MM.1S (cell line): ENCODE measurements around the gene THBS3.

Source experiments
- EZH2 ChIP-seq: fragments of 300-600 bp; sonication (generic); optimal IDR thresholded peaks from 2 replicates; pipeline ENCODE3; 2017; ENCODE audit warnings: low read depth, mild to moderate bottlenecking, antibody characterized with exemption, low read length, mixed read lengths
- EZH2phosphoT487 ChIP-seq: fragments of 300-600 bp; sonication (generic); IDR thresholded peaks from 2 replicates; pipeline ENCODE4 v1.6.1; 2018; ENCODE audit warnings: antibody characterized with exemption, low read length
- TF ChIP-seq, protein P1 (sequence below): fragments of 300-600 bp; sonication (generic); IDR thresholded peaks from 2 replicates; pipeline ENCODE4 v1.5.1; 2016; ENCODE audit warnings: antibody characterized with exemption, low read length, mixed read lengths

DNA sequence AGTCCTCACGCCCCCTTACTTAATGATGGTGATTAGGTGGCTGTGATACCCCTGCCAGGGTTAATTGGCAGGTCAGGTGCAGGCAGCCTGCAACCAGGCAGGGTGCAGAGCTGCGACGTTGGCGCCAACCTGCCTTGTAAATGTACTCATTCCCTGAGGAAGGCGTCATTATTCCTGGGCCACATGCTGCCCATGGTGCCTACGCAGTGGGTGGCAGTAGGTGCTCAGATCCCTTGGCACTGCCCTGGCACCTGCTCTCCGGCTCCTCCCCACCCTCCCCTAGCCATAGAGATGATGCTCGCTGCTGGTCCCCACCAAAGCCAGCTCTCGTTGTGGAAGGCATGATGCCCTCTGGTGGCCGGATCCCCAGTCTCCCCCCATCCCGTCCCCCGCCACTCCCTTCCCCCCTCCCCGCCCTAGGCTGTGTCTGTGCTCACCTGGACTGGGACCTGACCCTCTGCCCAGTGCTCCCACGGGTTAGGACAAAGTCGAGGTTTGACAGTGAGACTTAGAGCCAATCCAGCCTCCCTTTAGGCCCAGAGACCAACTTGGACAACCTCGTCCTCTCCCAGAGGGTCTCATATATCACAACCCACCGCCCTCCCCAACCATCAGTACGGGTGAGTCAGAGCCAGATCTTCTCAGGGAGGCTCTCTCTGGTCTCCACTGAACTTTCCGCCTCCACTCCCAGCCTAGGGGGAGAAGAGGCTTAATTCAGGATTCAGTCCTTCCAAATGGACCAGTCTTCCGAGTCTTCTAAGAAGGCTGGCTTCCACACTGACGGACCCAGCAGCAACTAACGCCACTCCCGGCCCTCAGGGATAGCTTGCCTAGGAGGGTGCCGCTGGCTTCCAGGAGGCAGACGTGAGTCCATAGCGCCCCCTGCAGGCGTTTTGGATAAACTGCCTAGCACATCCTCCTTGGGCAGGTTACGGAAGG, 40.3 kb downstream of the THBS3 start:
- TF ChIP-seq, protein P1, sequence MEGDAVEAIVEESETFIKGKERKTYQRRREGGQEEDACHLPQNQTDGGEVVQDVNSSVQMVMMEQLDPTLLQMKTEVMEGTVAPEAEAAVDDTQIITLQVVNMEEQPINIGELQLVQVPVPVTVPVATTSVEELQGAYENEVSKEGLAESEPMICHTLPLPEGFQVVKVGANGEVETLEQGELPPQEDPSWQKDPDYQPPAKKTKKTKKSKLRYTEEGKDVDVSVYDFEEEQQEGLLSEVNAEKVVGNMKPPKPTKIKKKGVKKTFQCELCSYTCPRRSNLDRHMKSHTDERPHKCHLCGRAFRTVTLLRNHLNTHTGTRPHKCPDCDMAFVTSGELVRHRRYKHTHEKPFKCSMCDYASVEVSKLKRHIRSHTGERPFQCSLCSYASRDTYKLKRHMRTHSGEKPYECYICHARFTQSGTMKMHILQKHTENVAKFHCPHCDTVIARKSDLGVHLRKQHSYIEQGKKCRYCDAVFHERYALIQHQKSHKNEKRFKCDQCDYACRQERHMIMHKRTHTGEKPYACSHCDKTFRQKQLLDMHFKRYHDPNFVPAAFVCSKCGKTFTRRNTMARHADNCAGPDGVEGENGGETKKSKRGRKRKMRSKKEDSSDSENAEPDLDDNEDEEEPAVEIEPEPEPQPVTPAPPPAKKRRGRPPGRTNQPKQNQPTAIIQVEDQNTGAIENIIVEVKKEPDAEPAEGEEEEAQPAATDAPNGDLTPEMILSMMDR, result peak; percentile 99
- TF ChIP-seq EZH2, result no peak
- no peak for TF ChIP-seq EZH2phosphoT487
